NB4 (cell line): ENCODE data around the gene SENP7.

Experiments
- MYC ChIP-seq: IDR thresholded peaks from 2 replicates; pipeline ENCODE4 v1.6.1; 2011; ENCODE audit warnings: low read depth, low read length
- POLR2A ChIP-seq: IDR thresholded peaks from 2 replicates; pipeline ENCODE4 v1.6.1; 2011; ENCODE audit warnings: mild to moderate bottlenecking; ENCODE audit not compliant: insufficient read length; ENCODE audit errors: extremely low read depth
- TF ChIP-seq, protein P1 (sequence below): IDR thresholded peaks from one replicate; pipeline ENCODE4 v1.5.1; 2012; ENCODE audit warnings: low read depth, low read length

GRCh38 chr3:101458387-101458786 lies 54.6 kb downstream of the SENP7 start:
- TF ChIP-seq, protein P1, sequence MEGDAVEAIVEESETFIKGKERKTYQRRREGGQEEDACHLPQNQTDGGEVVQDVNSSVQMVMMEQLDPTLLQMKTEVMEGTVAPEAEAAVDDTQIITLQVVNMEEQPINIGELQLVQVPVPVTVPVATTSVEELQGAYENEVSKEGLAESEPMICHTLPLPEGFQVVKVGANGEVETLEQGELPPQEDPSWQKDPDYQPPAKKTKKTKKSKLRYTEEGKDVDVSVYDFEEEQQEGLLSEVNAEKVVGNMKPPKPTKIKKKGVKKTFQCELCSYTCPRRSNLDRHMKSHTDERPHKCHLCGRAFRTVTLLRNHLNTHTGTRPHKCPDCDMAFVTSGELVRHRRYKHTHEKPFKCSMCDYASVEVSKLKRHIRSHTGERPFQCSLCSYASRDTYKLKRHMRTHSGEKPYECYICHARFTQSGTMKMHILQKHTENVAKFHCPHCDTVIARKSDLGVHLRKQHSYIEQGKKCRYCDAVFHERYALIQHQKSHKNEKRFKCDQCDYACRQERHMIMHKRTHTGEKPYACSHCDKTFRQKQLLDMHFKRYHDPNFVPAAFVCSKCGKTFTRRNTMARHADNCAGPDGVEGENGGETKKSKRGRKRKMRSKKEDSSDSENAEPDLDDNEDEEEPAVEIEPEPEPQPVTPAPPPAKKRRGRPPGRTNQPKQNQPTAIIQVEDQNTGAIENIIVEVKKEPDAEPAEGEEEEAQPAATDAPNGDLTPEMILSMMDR, result no peak
- no peak for TF ChIP-seq POLR2A
- TF ChIP-seq MYC, result no peak
